Epithelial cell of proximal tubule (primary cell): ENCODE results near the gene CSTF1. TPM values are rescaled to one million over a fixed set of nuclear protein-coding genes. Genes with fewer than 3 reads are reported as not detected.

Experiments
- DNase-seq: peaks from one replicate; pipeline ENCODE4 v3.0.0-alpha.2; 2011; ENCODE audit warnings: low read depth
- H3K4me3 ChIP-seq: 2 replicates; pipeline ENCODE4 v1.5.1; 2011; ENCODE audit warnings: low read depth, mild to moderate bottlenecking, low read length
- CTCF ChIP-seq: conservative IDR thresholded peaks from 2 replicates; pipeline ENCODE4 v1.5.1; 2012; ENCODE audit warnings: low read depth, mild to moderate bottlenecking, low read length
- total RNA-seq: library from RNA; depleted of rRNA; stranded (reverse); fragments of >200 nt; gene quantifications from 2 replicates; pipeline ENCODE4 v1.2.3, GENCODE V29; 2015

Gene CSTF1
- total RNA-seq, 1 donor from 2014 or later: 21.6 TPM

- no peak for DNase-seq
- no peak overlapping the region for H3K4me3 ChIP-seq
- TF ChIP-seq CTCF: no peak
Measured at GRCh38 chr20:56426026-56426425, 33.6 kb downstream of the CSTF1 start.

- no peak for TF ChIP-seq CTCF
- DNase-seq: no peak
- H3K4me3 ChIP-seq: no peak overlapping the region
Measured at GRCh38 chr20:56426926-56427325, 34.5 kb downstream of the CSTF1 start.

- H3K4me3 ChIP-seq: no peak overlapping the region
- TF ChIP-seq CTCF: no peak
- no peak for DNase-seq
Measured at GRCh38 chr20:56427797-56428196, 35.4 kb downstream of the CSTF1 start.

- DNase-seq: no peak
- H3K4me3 ChIP-seq: no peak overlapping the region
- no peak for TF ChIP-seq CTCF
Measured at GRCh38 chr20:56428410-56428809, 36.0 kb downstream of the CSTF1 start.

- TF ChIP-seq CTCF: no peak
- H3K4me3 ChIP-seq: no peak overlapping the region
- DNase-seq: no peak
Measured at GRCh38 chr20:56428881-56429280, 36.4 kb downstream of the CSTF1 start.

- no peak for TF ChIP-seq CTCF
- DNase-seq: no peak
- no peak overlapping the region for H3K4me3 ChIP-seq
Measured at GRCh38 chr20:56429502-56429901, 37.1 kb downstream of the CSTF1 start.

- TF ChIP-seq CTCF: no peak
- DNase-seq: no peak
- no peak overlapping the region for H3K4me3 ChIP-seq
Measured at GRCh38 chr20:56429941-56430340, 37.5 kb downstream of the CSTF1 start.
